Middle frontal gyrus (tissue), 1 donor: ENCODE measurements around the gene CNTNAP2.

Experiments used
- DNase-seq: peaks from one replicate; pipeline ENCODE4 v3.0.0-alpha.2; 2015; ENCODE audit warnings: low spot score; ENCODE audit errors: extremely low spot score

Gene CNTNAP2

DNA sequence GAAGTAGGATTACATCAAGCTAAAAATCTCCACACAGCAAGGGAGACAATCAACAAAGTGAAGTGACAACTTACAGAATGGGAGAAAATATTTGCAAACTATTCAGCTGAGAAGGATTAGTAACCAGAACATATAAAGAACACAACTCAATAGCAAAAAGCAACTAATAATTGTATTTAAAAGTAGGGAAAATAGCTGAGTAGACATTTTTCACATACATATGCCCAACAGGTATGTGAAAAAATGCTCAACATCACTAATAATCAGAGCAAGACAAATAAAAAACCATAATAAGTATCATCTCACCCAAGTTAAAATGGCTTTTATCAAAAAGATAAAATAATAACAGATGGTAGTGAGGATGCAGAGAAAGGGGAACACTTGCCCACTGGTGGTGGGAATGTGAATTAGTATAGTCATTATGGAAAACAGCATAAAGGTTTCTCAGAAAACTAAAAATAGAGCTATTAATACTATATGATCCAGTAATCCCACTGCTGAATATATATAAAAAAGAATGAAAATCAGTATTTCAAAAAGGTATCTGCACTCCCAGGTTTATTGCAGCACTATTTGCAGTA is 1689.5 kb downstream of the CNTNAP2 start:
- no peak for DNase-seq

DNA sequence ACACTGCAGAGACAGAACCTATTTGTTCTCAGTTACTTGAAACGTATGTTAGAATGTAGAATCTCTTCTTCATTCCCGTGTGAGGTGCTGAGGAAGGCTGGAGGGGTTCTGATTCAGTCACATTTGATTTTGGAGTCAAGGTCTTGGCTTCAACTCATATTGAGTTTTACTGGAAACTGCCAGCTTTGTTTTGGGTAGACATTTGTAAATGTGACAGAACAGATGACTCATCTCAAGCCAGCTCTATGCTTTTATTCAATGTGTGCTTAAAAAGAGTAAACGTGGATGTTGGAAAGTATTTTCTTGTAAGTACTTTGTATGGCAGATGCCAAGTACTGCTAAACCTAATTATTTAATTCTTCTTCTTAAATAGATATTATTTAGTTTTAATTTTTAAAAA is 1693.2 kb downstream of the CNTNAP2 start:
- no peak for DNase-seq

- no peak for DNase-seq
Observed at GRCh38 chr7:147810269-147810668, 1693.7 kb downstream of the CNTNAP2 start.

DNA sequence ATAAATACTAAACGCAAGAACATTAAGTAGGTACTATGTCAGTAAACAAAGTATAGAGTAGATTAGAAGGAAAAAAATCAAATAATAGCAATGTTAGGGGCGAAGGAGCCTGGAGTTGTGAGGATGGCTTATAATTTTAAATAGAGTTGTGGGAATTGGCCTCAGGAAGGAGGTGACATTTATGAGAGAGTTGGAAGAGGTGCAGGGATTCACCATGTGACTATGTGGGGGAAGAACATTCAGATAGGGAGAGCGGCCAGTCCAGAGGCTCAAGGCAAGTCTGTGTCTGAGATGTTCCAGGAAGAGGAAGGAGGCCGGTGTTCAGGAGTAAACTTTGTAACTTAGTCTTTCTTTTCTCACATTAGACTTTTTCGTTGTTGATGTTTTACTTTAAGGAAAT is 1695.3 kb downstream of the CNTNAP2 start:
- no peak for DNase-seq

GRCh38 chr7:147813316-147813715 is 1696.7 kb downstream of the CNTNAP2 start:
- DNase-seq = no peak

- no peak for DNase-seq
Observed at GRCh38 chr7:147818317-147818716, 1701.7 kb downstream of the CNTNAP2 start.

- DNase-seq = no peak
Observed at GRCh38 chr7:147824671-147825070, 1708.1 kb downstream of the CNTNAP2 start.

DNA sequence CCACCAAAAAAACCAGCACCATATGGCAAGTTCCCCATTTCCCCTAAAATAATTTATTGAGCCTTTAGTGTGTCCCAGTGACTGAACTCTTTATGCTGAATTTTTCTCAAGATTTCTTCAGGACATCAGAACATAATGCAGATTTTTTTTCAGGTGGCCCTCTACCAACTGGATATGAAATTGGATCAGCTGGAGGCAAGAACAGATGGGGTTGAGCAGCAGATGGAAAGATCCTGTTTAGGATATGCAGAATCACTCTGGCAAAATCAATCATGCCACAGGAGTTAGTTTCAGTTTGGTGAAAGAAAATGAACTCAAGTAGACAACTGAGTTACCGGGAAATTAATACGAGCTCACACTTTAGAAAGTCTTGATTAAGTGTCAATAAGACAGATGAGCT is 1712.4 kb downstream of the CNTNAP2 start:
- no peak for DNase-seq

- DNase-seq = no peak
Observed at GRCh38 chr7:147833557-147833956, 1717.0 kb downstream of the CNTNAP2 start.

GRCh38 chr7:147833970-147834369 is 1717.4 kb downstream of the CNTNAP2 start:
- DNase-seq = no peak

GRCh38 chr7:147852833-147853232 is 1736.2 kb downstream of the CNTNAP2 start:
- DNase-seq = no peak

DNA sequence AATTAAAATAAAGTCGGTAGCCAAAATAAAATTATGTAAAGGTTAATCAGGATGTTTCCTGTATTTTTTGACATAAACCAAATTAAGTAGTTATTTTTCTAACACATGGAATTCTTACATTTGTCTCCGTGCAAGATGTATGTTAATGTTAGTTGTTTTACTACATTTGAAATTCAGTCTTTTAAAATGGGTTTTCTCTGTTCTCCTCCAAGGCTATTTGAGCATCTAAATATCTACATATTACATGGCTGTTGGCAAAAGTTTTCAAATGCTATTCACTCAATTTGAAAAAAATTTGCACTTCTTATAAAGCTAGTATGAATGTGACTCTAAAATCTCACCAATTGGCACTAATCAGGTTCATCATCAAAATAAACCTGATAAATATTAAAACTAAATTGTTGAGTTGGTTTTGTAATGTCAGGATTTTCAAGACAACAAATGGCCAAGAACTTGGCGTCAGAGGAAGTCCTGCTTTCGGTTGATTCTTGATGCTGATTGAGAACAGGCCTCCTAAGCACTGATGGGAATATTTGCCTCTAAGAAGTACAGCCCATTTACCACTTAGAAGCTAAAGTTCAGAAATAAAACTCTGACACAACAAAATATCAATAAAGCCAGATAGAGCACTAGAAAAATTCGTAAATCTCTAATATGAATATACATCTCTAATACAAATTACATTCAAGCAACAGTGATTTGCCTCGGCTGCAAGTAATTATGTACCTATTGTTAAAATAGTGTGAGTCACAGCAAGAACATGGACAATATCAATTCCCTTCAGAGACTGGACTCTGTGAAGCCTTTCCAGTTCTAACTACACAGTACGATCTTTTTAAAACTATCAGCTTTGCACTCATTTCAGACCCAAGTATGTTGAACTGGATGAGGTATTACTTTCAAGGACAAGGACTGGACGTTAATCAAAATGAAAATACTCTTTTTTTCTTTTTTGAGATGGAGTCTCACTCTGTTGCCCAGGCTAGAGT is 1740.8 kb downstream of the CNTNAP2 start:
- no peak for DNase-seq

GRCh38 chr7:147858421-147858820 is 1741.8 kb downstream of the CNTNAP2 start:
- no peak for DNase-seq

DNA sequence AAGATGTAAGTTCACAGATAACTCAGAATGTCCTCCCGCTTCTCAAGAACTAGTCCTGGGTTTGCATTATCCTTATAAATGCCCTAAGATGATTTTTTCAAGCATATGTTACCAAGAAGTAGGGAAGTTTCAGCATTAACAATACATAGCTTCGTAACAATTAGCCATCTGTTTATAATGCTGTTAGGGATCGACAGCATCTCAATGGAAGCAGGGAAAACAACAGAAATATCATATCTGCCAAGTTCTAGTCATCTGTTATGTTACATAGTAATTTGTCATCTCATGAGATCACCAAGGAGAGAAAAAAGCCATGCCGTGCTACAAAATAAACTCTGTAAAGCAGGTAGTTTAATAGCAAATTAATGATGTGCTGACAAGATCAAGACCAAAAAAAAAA is 1742.4 kb downstream of the CNTNAP2 start:
- no peak for DNase-seq

DNA sequence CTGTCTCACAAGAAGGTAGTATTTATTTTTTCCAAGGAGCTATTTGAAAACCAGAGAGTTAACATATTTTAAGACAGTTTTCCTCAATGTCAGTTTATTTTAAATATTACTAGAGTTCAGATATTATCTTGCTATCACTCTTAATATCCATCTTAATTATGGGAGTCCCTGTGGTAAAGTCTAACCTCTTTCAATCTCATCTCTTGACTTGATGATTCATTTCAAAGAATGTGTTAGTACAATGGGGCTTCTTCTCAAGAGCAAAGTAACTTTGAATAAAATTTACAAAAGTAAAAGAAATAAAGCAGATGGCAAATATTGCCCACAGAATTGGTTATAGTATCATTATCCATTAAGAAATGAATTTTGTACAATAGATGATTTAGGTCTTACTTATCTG is 1742.9 kb downstream of the CNTNAP2 start:
- DNase-seq = no peak

DNA sequence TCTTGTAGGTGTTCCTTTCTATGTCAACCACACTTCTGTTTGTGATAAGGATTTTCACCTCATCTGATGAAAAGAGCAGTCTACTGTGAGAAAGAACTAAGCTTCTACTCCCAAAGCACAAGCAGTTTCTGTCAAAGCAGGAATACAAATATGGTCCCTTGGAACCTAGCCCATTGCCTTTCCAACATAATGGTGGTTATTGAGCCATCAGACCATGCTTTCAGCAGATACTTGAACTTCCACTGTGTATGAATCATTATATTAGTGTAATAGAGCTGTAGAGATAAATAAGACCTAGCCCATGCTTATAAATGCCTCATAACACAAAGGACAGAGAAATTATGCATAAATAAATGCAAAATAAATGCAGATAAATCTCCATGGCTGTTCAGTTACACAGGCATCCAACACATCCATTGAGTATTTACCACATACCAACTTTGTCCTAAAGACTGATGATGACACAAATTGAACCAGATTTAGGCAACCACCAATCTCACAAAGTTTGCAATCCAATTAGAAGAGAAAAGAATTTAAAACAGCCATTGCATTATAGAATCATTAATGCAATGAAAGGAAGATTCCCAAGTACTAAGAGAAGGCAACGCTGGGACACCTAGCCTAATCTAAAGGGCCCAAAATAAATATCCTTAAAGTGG is 1744.6 kb downstream of the CNTNAP2 start:
- DNase-seq = no peak

- DNase-seq = no peak
Observed at GRCh38 chr7:147861945-147862344, 1745.3 kb downstream of the CNTNAP2 start.

DNA sequence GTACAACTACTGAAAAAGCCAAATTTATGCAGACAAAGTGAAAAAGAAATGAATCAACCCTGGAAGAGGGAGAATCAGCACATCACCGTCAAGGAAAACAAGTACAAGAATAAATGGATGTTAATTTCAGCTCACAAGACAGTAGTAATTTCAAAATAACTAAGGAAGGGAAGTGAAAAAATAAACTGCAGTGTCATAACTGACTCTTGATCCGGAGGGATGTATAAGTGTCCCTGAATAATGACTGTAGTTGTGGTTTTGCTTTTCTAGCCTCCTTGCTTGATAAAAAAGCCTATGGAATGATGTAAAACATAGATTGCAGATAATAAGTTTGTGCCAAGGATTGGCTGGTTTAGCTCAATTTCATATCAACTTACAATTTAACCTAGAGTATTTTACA is 1752.9 kb downstream of the CNTNAP2 start:
- DNase-seq = no peak

- DNase-seq = no peak
Observed at GRCh38 chr7:147878912-147879661, 1762.5 kb downstream of the CNTNAP2 start.

- no peak for DNase-seq
Observed at GRCh38 chr7:147885869-147886268, 1769.3 kb downstream of the CNTNAP2 start.

DNA sequence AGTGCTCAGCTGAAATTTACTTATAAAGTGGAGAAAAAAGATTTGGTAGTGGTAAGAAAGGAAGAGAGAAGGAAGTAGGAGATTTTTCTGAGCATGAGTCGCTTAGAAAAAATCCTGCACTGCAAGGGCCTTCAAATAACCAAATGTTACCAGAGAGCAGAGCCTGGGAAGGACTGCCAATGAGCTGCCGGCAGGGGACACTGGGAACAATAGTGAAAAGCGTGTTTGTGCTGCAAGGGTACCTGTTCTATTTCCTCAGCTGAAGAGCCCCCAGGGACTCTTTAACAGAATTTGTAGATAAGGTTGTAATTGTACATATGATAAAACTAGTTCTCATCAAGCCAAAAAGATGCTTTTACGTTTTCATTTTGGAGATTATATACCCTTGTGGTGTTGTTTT is 1777.7 kb downstream of the CNTNAP2 start:
- DNase-seq = no peak

GRCh38 chr7:147896121-147896520 is 1779.5 kb downstream of the CNTNAP2 start:
- no peak for DNase-seq
